Coronary artery (tissue), 2 donors: ENCODE data around the gene SRCIN1.

Experiments
- DNase-seq: peaks from one replicate; pipeline ENCODE4 v3.0.0-alpha.2; 2017; ENCODE audit warnings: low spot score
- H3K27ac ChIP-seq, 2 donors: fragments of 200-600 bp; sonication (generic); one replicate each; pipeline ENCODE4 v1.5.1; 2016 to 2019
- H3K4me3 ChIP-seq: fragments of 200-600 bp; sonication (generic); 2 replicates; pipeline ENCODE4 v1.5.1; 2016; ENCODE audit warnings: mild to moderate bottlenecking, moderate library complexity
- TF ChIP-seq, protein P1 (sequence below): fragments of 200-600 bp; sonication (generic); IDR thresholded peaks from one replicate; pipeline ENCODE4 v1.5.1; 2019; ENCODE audit warnings: antibody characterized with exemption

Gene SRCIN1

DNA sequence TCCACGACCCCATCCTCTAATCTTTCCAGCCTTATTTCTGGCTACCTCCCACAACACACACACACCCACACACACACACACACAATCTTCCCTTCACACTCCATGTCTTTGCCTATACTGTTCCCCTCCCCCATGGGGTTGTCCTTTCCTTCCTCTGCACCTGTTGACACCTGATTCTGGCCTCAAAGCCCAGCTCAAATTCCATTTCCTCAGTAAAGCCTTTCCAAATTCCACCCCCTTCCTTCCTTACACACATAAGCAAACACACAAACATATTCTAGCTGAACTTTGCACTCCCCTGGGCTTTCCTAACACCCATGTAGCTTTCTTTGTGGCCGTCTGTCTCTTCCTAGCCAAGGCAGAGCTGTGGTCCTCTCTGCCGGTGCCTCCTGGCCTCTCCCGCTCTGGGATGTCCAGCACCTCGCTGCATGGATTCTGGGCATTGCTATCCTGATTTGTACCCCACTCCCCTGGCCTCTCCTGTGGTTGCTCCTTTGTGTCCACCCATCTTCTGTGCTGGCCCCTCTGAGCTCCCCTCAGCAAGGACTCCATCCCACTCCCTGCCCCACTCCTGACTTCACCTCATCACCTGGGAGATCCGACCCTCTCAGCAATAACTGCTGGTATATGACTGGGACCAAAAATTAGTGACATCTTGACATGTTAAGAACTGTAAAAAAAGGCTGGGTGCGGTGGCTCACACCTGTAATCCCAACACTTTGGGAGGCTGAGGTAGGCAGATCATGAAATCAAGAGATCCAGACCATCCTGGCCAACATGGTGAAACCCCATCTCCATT, 8.4 kb upstream of the SRCIN1 start:
- no peak overlapping the region for H3K27ac ChIP-seq
- TF ChIP-seq, protein P1, sequence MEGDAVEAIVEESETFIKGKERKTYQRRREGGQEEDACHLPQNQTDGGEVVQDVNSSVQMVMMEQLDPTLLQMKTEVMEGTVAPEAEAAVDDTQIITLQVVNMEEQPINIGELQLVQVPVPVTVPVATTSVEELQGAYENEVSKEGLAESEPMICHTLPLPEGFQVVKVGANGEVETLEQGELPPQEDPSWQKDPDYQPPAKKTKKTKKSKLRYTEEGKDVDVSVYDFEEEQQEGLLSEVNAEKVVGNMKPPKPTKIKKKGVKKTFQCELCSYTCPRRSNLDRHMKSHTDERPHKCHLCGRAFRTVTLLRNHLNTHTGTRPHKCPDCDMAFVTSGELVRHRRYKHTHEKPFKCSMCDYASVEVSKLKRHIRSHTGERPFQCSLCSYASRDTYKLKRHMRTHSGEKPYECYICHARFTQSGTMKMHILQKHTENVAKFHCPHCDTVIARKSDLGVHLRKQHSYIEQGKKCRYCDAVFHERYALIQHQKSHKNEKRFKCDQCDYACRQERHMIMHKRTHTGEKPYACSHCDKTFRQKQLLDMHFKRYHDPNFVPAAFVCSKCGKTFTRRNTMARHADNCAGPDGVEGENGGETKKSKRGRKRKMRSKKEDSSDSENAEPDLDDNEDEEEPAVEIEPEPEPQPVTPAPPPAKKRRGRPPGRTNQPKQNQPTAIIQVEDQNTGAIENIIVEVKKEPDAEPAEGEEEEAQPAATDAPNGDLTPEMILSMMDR, result no peak
- H3K4me3 ChIP-seq, result no peak overlapping the region
- no peak for DNase-seq

DNA sequence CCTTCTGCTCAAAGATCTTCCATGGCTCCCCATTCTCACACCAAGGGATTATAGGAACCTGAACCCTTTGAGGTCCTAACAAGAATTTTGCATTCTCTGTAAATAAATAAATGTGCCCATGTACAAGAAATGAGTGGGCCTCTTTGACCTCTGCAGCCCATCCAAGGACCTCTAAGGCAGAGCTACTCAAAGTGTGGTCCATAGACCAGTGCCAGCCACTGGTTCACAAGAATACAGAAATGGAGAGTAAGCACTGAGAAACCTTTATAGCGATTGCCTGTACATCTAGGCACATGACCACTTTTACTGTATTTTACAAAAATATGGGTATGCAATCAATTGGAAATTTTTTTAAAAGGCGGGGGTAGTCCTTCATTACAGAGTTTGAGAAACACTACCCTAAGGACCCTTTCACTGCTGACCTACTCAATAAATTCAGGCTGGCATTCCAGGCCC, 7.8 kb upstream of the SRCIN1 start:
- TF ChIP-seq, protein P1, result no peak
- H3K27ac ChIP-seq, result no peak overlapping the region
- DNase-seq, result no peak
- H3K4me3 ChIP-seq, result no peak overlapping the region

- no peak overlapping the region for H3K27ac ChIP-seq
- H3K4me3 ChIP-seq, result peak overlapping the region; percentile 4
- TF ChIP-seq, protein P1, result no peak
- no peak for DNase-seq
These were observed 6.2 kb upstream of the SRCIN1 start for GRCh38 chr17:38611872-38612376.

DNA sequence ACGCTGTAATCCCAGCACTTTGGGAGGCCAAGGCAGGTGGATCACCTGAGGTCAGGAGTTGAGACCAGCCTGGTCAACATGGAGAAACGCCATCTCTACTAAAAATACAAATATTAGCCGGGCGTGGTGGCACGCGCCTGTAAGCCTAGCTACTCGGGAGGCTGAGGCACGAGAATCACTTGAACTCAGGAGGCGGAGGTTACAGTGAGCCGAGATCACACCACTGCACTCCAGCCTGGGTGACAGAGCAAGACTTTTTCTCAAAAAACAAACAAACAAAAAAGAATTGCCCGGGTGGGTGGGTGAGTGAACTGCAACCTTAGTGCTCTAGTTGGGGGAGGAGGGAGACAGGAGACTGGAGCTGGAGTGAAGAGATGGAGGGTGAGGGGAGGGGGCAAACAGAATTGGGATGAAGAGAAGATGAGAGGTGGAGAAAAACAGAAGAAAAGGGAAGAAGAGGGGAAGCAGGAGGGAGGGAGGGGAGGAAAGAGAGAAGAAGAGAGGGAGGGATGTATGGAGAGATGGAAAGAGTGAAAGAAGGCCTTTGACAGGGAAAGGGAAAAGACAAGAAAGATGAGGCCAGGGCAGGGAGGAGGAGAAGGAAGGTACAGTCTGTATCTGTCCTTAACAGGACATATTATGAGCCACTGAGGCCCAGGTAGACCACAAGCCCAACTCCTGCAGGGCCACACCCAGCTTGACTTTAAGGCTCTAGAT, 5.5 kb upstream of the SRCIN1 start:
- DNase-seq, result no peak
- Histone ChIP-seq H3K4me3 (no peak overlapping the region), H3K27ac (no peak overlapping the region)
- TF ChIP-seq, protein P1, result no peak

DNA sequence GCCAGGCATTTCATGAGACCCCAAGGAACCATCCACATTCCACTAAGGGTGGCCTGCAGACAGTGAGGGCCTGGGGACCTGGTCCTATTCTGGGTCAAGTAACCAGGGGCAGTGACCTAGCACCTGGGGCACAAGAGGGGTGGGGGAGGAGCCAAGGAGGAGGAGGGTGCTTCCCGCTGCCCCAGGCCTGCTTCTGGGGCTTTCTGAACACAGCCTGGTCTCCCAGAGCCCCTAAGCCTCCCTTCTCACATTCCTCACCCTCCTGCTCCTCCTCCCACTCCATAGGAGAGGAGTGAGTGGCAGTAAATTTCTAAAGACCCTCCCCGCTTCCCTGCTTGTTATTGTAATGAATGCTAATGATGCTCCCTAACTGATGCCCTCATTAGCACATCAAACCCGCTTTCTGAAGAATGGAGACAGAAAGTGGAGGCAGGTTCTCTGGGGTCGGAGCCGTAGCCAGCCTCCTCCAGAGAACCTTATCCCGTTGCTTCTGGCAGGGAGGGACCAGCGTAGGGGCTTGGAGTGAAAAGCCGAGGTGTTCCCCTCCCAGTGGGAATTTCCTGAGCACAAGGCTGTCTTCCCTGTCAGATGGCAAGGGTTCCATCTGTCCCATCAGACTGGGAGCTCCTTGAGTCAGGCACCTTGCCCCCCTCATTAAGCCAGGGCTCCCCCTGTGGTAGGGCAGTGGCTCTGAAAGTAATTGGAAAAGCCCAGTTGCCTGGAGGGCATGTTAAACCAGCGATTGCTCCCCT, 3.7 kb upstream of the SRCIN1 start:
- TF ChIP-seq, protein P1, result no peak
- H3K4me3 ChIP-seq, result no peak overlapping the region
- DNase-seq, result no peak
- H3K27ac ChIP-seq, result no peak overlapping the region

DNA sequence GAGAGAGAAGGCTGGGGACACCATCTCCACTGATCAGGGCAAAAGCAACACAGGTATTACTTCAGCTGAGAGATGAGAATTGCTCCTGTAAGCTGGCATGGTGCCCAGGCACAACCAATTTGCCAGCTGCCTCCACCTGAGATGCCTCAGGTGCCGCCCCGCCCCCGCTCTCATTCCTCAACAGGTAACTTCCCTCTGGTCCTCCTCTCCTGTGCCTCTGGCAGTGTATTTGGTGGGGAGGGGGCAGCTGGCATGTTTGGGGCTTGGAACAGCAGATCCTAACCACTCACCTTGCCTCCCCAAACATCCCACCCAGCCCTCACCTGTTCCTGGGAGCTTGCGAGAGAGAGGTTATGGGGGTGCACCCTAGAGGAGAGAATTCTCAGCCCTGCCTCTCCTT, 2.9 kb upstream of the SRCIN1 start:
- TF ChIP-seq, protein P1, result no peak
- no peak for DNase-seq
- H3K27ac ChIP-seq, result no peak overlapping the region
- H3K4me3 ChIP-seq, result no peak overlapping the region
